Tongue (tissue), 3 donors: ENCODE results near the gene EIF4E. TPM values are rescaled to one million over a fixed set of nuclear protein-coding genes. Genes with fewer than 3 reads are reported as not detected.
"Not testable (repeated sequence)": the region's sequence is repeated elsewhere in the genome, so short reads cannot be mapped to it uniquely, and the experiment has no call there.

Source experiments
- DNase-seq: peaks from one replicate; pipeline ENCODE4 v3.0.0-alpha.2; 2015
- small RNA-seq: library from RNA; depleted of rRNA; stranded (forward); fragments of <200 nt; gene quantifications from one replicate; pipeline ENCODE3, GENCODE V24; 2014; ENCODE audit warnings: low replicate concordance
- total RNA-seq: library from RNA; depleted of rRNA; stranded (reverse); fragments of >200 nt; gene quantifications from one replicate; pipeline ENCODE4 v1.2.3, GENCODE V29; 2014

The EIF4E gene
- total RNA-seq, 1 donor from 2014 or later = 153 TPM

GRCh38 chr4:98879515-98879914 is 49.4 kb downstream of the EIF4E start:
- DNase-seq = no peak

- DNase-seq = no peak
Observed at GRCh38 chr4:98873059-98873458, 55.9 kb downstream of the EIF4E start.

- not testable (repeated sequence) for DNase-seq
Observed at GRCh38 chr4:98872120-98872906, 56.6 kb downstream of the EIF4E start.

DNA sequence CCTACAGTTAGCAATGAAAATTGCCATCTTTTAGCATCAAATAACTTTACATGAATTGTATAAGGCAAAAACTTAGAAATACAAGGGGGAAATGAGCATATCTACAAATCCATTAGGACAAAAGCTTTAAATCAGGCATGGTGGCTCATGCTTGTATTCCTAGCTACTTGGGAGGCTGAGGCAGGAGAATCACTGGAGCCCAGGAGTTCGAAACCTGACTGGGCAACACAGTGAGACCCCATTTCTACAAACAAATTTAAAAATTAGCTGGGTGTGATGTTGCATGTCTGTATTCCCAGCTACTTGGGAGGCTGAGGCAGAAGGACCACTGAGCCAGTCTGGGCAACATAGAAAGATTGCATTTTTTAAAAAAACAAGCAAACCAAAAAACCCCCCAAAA is 61.3 kb downstream of the EIF4E start:
- no peak for DNase-seq

DNA sequence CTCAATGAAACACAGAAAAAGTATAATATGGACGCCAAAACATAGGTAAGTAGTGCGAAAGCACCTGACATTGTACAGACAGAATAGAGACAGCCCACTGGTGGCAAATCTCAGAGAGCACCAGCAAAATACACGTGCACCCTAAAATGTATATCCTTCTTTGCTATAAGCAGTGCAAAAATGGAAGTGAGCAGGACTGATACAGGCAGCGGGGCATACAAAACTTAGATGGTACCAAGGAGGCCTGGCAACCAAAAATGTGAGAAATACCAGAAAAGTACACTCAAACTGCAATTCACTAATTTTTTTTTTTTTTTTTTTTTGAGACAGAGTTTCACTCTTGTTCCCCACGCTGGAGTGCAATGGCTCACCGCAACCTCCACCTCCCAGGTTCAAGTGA is 63.9 kb downstream of the EIF4E start:
- DNase-seq = no peak

DNA sequence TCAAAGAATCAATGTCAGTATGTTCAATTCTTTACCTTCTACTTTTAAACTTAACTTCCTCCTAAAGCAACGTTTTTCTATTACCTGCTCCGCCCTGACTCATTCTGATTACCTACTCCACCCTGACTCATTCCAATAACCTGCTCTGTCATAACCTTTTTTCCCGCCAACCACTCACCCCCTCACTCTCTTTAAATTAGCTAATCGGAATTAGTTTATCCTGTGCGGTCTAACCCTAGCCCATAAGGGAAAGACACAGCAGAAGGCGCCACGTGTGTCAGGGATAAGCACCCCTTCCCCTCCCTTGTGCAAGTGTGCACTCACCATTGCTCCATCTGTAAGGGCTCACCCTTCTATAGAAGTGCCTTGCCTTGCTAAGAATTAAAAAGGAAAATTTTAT is 64.4 kb downstream of the EIF4E start:
- no peak for DNase-seq

GRCh38 chr4:98862371-98862770 is 66.6 kb downstream of the EIF4E start:
- no peak for DNase-seq

GRCh38 chr4:98861100-98861884 is 67.6 kb downstream of the EIF4E start:
- no peak for DNase-seq

GRCh38 chr4:98851806-98852205 is 77.1 kb downstream of the EIF4E start:
- DNase-seq = no peak

GRCh38 chr4:98850937-98851336 is 78.0 kb downstream of the EIF4E start:
- DNase-seq = no peak

GRCh38 chr4:98848448-98848847 is 80.5 kb downstream of the EIF4E start:
- DNase-seq = no peak

- DNase-seq = no peak
Observed at GRCh38 chr4:98845960-98846359, 83.0 kb downstream of the EIF4E start.

DNA sequence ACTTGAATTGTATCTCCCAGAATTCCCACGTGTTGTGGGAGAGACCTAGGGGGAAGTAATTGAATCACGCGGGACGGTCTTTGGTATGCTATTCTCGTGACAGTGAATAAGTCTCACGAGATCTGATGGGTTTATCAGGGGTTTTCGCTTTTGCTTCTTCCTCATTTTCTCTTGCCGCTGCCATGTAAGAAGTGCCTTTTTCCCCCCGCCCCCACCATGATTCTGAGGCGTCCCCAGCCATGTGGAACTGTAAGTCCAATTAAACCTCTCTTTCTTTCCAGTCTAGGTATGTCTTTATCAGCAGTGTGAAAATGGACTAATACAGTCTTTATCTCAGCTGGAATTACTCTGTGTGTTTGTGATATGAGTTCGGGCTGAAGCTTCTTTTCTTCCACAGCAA is 86.0 kb downstream of the EIF4E start:
- DNase-seq = not testable (repeated sequence)

GRCh38 chr4:98838977-98839618 is 89.8 kb downstream of the EIF4E start:
- DNase-seq = no peak

DNA sequence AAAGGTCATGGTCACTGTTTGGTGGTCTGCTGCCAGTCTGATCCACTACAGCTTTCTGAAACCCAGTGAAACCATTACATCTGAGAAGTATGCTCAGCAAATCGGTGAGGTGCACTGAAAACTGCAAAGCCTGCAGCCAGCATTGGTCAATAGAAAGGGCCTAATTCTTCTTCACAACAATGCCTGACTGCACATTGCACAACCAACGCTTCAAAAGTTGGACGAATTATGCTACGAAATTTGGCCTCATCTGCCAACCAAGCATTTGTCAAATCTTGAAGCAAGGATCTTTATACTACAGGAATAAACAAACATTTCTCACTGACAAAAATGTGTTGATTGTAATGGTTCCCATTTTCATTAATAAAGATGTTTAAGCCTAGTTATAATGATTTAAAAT is 90.4 kb downstream of the EIF4E start:
- DNase-seq = no peak

GRCh38 chr4:98833384-98833783 is 95.5 kb downstream of the EIF4E start:
- DNase-seq = no peak

DNA sequence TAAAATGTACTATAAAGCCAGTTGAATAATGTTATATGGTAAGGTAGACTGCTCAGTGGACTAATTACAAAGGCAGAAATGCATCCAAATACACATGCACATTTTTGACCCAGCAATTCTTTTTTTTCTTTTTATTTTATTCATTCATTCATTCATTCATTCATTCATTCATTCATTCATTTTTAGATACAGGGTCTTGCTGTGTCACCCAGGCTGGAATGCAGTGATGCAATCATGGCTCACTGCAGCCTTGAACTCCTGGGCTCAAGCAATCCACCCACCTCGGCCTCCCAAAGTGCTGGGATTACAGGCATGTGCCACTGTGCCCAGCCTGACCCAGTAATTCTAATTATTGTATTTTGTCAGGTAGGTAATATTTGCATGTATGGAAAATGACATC is 97.9 kb downstream of the EIF4E start:
- DNase-seq = not testable (repeated sequence)

Small RNAs within 50 kb of the gene (small RNA-seq; reads per million reads assigned to genes)
- gene RNU7-149P (not detected), gene TBCAP3 (not detected)

Other genes starting within 250 kb of the EIF4E start
- 37.3 TPM for gene METAP1, start 66.6 kb upstream of the EIF4E start, total RNA-seq
- 115 TPM for gene ADH5, start 159.7 kb upstream of the EIF4E start, total RNA-seq
- gene ADH4, start 215.2 kb upstream of the EIF4E start, total RNA-seq = not detected